ACC112 (cell line): ENCODE data around the gene ZFYVE21.

Source experiments
- H2AFZ ChIP-seq: fragments of 200-600 bp; sonication (generic); one replicate; pipeline ENCODE4 v1.6.0; 2017; ENCODE audit warnings: antibody characterized with exemption, low read length; ENCODE audit not compliant: unreplicated experiment
- H3K27ac ChIP-seq: fragments of 200-600 bp; sonication (generic); 2 replicates; pipeline ENCODE4 v1.5.1; 2014; ENCODE audit warnings: low read depth, mild to moderate bottlenecking, antibody characterized with exemption, low read length, moderate library complexity
- H3K27me3 ChIP-seq: fragments of 200-600 bp; sonication (generic); 2 replicates; pipeline ENCODE4 v1.6.1; 2014; ENCODE audit warnings: mild to moderate bottlenecking, antibody characterized with exemption, low read length, moderate library complexity, mixed read lengths; ENCODE audit not compliant: insufficient read depth
- H3K36me3 ChIP-seq: fragments of 200-600 bp; sonication (generic); 2 replicates; pipeline ENCODE4 v1.6.1; 2016; ENCODE audit warnings: mild to moderate bottlenecking, antibody characterized with exemption, low read length, moderate library complexity, mixed read lengths; ENCODE audit not compliant: insufficient read depth
- H3K4me1 ChIP-seq: fragments of 200-600 bp; sonication (generic); one replicate; pipeline ENCODE4 v1.6.1; 2016; ENCODE audit warnings: low read length, mixed read lengths; ENCODE audit not compliant: insufficient read depth, unreplicated experiment, control insufficient read depth
- H3K4me3 ChIP-seq: fragments of 200-600 bp; sonication (generic); 2 replicates; pipeline ENCODE4 v1.5.1; 2014; ENCODE audit warnings: mild to moderate bottlenecking, low read depth, low read length
- H3K79me2 ChIP-seq: fragments of 200-600 bp; sonication (generic); one replicate; pipeline ENCODE4 v1.6.0; 2016; ENCODE audit warnings: low read length; ENCODE audit not compliant: control insufficient read depth, unreplicated experiment, insufficient read depth

ZFYVE21 gene

GRCh38 chr14:103699901-103700752, 15.5 kb upstream of the ZFYVE21 start:
- no peak overlapping the region for H2AFZ ChIP-seq
- H3K27ac ChIP-seq = no peak overlapping the region
- H3K4me1 ChIP-seq = peaks cover 10% of the 10 kb centered on the region
- no peak overlapping the region for H3K4me3 ChIP-seq
- H3K27me3 ChIP-seq = no peaks in the 10 kb centered on the region
- peaks cover 6% of the 10 kb centered on the region; the same call in 1 of the 2 replicates for H3K36me3 ChIP-seq
- H3K79me2 ChIP-seq = peaks cover 10% of the 10 kb centered on the region

GRCh38 chr14:103700753-103701490, 14.7 kb upstream of the ZFYVE21 start:
- Histone ChIP-seq H3K27ac (no peak overlapping the region), H3K79me2 (peaks cover 10% of the 10 kb centered on the region), H3K4me3 (no peak overlapping the region), H3K27me3 (no peaks in the 10 kb centered on the region), H3K36me3 (peaks cover 13% of the 10 kb centered on the region; the same call in 1 of the 2 replicates), H3K4me1 (peaks cover 10% of the 10 kb centered on the region), H2AFZ (no peak overlapping the region)

GRCh38 chr14:103702095-103702494, 13.5 kb upstream of the ZFYVE21 start:
- H3K4me3 ChIP-seq = no peak overlapping the region
- H3K27ac ChIP-seq = no peak overlapping the region
- peaks cover 13% of the 10 kb centered on the region; the same call in 1 of the 2 replicates for H3K36me3 ChIP-seq
- no peak overlapping the region for H2AFZ ChIP-seq
- H3K27me3 ChIP-seq = no peaks in the 10 kb centered on the region
- peaks cover 6% of the 10 kb centered on the region for H3K79me2 ChIP-seq
- H3K4me1 ChIP-seq = peaks cover 3% of the 10 kb centered on the region

- Histone ChIP-seq H3K4me1 (no peaks in the 10 kb centered on the region), H3K36me3 (peaks cover 13% of the 10 kb centered on the region; the same call in 1 of the 2 replicates), H3K27me3 (no peaks in the 10 kb centered on the region), H2AFZ (no peak overlapping the region), H3K4me3 (no peak overlapping the region), H3K27ac (no peak overlapping the region), H3K79me2 (no peaks in the 10 kb centered on the region)
Measured at GRCh38 chr14:103702497-103703432, 12.8 kb upstream of the ZFYVE21 start.

GRCh38 chr14:103703433-103704385, 11.9 kb upstream of the ZFYVE21 start:
- Histone ChIP-seq H3K36me3 (peaks cover 10% of the 10 kb centered on the region; the same call in 1 of the 2 replicates), H3K4me1 (no peaks in the 10 kb centered on the region), H3K27me3 (no peaks in the 10 kb centered on the region), H3K79me2 (no peaks in the 10 kb centered on the region), H3K27ac (no peak overlapping the region), H2AFZ (no peak overlapping the region), H3K4me3 (no peak overlapping the region)

- Histone ChIP-seq H3K27ac (no peak overlapping the region), H2AFZ (no peak overlapping the region), H3K79me2 (peaks cover under 1% of the 10 kb centered on the region), H3K27me3 (no peaks in the 10 kb centered on the region), H3K4me1 (no peaks in the 10 kb centered on the region), H3K4me3 (no peak overlapping the region), H3K36me3 (peaks cover 8% of the 10 kb centered on the region; the same call in 1 of the 2 replicates)
Measured at GRCh38 chr14:103704708-103705107, 10.9 kb upstream of the ZFYVE21 start.

GRCh38 chr14:103705118-103705503, 10.5 kb upstream of the ZFYVE21 start:
- Histone ChIP-seq H3K27ac (no peak overlapping the region), H3K36me3 (peaks cover 8% of the 10 kb centered on the region; the same call in 1 of the 2 replicates)

GRCh38 chr14:103705504-103706284, 9.9 kb upstream of the ZFYVE21 start:
- Histone ChIP-seq H3K27me3 (no peaks in the 10 kb centered on the region), H3K79me2 (peaks cover 4% of the 10 kb centered on the region), H3K4me1 (no peaks in the 10 kb centered on the region), H2AFZ (no peak overlapping the region), H3K4me3 (no peak overlapping the region), H3K27ac (no peak overlapping the region), H3K36me3 (peaks cover 8% of the 10 kb centered on the region; the same call in 1 of the 2 replicates)

More at GRCh38 chr14:103705118-103705503, 10.5 kb upstream of the ZFYVE21 start:
- no peak overlapping the region for H2AFZ ChIP-seq
- no peak overlapping the region for H3K4me3 ChIP-seq
- H3K79me2 ChIP-seq = peaks cover 4% of the 10 kb centered on the region
- H3K4me1 ChIP-seq = no peaks in the 10 kb centered on the region
- no peaks in the 10 kb centered on the region for H3K27me3 ChIP-seq
